GM21786 (cell line): ENCODE results near the gene KCTD1.
"Not testable (repeated sequence)": the region's sequence is repeated elsewhere in the genome, so short reads cannot be mapped to it uniquely, and the experiment has no call there.

Experiments
- ATAC-seq: cut with Tn5 transposase; IDR thresholded peaks from one replicate; pipeline ENCODE4 v1.9.1; 2021; ENCODE audit not compliant: unreplicated experiment

Gene KCTD1

DNA sequence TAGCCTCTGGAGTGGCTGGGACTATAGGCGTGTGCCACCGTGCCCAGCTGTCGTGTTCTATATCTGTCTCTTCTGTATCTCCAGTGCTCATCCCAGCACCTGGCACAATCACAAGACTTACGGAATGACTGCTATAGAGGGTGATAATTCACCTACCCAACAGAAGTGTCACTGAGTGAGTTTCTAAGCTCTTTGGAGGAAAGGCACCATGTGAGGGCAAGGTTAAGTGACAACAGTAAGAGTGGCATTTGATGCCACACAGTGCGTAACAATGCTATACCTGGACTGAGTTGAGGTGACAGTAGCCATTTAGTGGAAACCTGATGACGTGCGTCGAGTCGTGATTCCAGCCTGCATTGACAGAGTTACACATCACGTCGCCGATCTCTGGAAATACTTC is 89.0 kb downstream of the KCTD1 start:
- no peak for ATAC-seq

DNA sequence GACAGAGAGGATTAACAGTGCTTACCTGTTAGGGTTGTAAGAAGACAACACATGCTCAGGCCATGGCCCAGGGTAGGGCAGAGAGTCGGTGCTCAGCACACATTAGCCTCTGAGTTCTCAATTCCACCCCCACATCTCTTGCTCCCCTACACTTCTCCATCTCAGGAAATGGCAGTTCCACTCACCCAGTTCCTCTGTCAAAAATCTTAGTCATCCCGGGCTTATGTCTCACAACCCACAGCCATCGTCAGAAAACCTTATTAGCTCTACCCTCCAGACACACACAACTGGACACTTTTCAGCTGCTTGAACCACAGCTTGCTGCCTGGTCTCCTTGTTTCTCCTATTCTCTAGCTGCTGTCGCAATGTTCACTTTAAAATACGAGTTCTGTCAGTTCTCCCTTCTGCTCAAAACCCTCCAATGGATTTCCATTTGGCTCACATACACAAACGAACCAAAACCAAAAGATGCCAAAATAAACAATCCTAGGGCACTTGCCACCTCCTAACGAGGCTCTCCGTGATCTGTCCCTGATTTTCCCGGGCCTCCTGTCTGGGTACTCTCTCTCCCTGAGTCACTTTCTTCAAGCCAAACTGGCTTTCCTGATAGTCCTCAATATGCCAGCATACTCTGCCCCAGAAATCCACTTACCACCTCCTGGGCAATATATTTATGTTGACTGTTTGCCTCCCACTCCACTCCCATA is 89.7 kb downstream of the KCTD1 start:
- ATAC-seq = peak; percentile 43

DNA sequence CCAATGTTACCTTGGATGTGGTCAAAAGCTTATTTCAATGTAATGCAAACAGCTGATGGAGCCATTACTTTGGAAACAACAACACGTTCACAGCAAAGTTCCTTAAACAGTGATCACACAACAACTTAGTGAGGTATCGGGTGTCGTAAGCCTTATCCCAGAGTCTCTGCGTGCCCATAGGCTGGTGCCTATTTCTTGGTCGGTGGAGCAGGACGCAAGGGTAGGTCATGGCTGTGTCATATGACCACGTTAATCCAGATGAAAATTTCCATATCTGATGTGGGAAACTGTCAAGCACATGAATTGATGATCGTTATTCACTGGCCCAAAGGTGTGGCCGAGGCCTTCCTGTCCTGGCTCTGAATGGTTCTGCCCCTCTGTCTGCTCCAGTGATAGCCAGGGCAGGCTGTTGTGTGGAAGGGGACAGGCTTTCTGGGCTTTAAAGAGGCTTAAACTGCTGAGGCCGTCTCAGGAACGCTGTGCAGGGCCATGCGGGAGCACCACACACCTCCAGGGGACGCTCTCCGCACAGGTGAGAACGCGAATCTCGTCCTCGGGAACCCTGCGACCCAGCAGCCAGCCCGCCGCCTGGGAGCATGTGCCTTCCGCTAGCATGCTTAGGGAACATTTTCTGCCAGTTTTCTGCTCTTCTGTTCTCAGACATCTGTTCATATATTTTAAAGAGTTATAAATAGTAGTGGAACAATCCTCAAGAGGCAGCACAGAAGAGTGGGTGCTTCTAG is 90.6 kb downstream of the KCTD1 start:
- no peak for ATAC-seq

DNA sequence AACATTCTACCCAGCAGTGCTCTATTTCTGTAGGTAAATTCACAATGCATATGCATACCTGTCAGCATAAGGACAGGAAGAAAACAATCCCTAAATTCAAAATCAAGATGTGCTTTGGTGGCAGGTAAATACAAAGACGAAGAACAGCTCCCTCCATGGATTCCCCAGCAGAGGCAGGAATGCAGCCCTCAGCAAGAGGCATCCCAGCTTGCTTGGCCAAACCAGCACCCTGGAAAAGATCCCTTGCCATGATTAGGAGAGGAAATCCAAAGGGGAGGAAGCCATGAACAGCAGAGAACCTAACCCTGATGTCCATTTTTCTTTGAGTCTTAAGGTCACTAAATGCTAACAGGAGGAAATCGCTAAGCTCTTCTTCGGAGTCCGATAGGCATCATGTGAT is 91.2 kb downstream of the KCTD1 start:
- no peak for ATAC-seq

DNA sequence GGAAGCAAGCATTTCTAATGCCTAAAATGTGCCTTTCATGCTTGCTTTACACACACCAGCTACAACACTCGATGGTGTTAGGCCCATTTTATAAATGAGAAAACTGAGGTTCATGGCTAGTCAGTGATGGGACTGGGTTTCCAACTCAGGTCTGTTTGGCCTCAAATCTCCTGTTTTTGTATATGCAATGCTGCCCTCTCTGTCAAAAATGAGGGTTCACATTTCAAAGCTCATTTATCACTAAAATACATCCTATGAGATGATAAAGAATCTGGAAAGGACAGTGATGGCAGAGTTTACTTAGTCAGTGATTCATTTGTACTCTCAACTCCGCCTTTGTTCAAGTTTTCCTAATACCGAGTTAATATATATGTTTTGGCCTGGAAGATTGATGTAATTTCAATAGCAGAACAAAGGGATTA is 92.3 kb downstream of the KCTD1 start:
- no peak for ATAC-seq

DNA sequence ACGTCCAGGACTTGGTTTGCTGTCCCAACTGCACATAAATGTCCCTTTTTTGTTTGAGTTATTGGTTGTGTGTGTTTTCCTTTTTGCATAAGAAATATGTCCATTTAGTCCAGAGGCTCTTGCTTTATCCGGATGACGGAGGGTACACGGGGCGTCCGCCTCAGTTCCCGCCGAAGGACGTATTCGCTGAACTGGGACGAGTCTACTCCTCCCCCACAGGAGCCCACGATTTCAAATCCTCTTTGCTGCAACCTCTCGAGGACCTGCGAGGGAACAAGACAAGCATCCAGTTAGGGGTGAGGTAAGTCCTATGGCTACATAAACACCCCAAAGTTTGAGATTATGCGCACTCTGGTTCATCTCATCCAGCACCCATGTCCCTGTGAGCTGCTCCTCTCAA is 92.7 kb downstream of the KCTD1 start:
- ATAC-seq = no peak

DNA sequence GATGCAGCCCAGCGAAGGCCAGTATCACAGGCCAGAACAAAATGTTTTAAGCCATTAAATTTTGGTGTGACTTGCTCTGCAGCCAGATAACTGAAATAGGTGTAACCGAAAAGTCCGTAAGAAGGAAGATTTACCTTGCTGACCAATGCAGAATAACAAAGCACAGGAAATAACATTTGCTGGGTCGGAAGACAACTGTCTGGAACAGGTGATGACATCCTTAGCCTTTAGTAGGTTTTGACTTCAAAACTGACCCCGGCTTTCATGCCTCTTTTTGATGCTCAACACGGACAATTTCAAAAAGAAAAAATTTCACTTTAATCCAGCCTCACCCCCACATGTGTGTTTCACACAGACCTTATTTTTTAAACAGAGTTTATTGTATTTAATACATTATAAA is 93.7 kb downstream of the KCTD1 start:
- no peak for ATAC-seq

DNA sequence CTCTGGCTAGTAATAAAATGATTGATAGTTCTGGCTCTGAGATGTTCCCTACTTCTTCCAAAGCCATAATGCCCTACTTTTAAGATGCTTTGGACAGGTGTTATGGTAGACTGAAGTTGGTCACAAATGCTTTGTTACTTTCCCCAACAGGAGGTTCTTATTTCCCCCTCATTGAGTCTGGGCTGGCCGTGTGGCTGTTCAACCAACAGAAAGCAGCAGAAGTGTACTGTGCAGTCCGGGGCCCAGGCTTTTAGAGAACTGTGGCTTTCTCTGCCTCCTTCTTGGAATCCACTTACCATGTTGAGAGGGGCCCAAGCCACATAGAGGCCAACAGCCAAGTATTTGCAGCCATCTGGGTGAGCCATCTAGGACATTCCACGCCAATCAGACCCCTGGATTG is 94.2 kb downstream of the KCTD1 start:
- no peak for ATAC-seq

DNA sequence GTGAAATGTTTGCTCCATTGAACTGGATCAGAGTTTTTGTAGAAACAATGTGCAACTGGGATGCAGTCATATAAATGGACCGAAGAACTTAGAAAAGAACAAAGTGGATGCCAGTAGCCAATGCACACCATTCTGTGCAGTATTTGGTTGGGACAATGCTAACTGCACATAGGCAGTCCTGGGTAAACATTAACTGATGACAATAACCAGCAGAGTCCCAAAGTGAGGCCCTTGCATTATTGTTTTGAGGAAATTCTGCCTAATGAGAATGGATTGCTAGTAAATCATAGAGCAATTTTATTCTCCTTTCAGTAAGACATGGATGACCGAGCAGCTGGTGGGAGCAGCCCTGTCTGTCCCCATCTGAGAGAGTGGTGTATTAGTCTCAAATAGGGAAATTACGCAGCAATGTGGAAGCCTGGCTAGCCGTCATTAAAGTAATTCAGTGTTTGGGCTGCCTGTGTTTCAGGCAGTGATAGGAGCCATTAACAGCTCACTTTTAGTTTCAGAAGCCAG is 94.9 kb downstream of the KCTD1 start:
- ATAC-seq = peak; percentile 67

DNA sequence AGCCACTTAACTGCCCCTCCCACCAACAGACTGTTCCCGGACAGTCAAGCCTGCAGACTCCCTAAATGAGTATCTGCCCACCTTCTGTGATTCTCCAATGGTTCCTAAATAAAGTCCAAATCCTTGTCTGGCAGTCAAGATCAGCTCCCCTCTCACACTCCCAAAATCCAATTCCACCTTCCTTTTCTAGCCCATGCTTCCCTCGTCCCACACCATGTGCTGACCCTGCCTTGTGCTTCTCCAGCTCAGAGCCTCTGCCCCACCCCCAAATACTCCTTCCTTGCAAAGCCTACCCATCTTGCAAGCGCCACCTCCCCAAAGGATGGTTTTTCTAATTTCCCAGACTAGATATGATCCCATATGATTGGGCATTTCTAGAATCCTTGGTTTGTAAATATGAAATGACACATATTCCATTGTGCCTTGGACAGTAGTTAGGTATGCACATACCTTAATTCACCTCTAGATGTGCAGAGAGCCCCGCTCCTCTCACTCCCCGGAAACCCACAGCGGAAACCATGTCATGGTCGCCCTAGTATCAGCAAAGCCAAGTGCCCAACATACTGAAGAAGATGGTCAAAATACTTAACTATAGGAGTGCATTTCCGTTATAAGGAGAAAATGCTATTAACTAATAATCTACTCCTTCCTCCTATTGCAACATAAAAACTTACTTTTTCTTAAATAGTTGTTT is 97.2 kb downstream of the KCTD1 start:
- no peak for ATAC-seq

DNA sequence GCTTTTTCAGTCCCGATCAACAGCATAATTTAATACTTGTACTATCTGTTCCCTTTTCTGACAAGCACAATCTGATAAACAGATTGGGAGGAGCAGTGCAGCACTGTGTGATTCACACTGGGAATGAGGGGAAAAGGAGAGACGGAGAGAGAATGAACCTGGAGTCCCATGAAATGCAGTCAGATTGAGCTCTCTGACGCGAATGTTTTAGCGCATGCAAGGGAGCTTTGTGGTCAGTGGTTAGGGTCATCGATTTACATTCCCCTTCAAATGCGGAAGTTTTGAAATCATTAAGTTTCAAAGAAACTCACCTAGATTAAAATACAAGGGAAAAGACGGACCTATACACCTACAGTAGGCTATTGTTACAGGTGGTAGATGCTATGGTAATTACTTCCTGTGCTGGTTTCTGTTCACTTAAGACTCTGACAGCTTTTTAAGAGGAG is 99.6 kb downstream of the KCTD1 start:
- peak; percentile 50 for ATAC-seq

DNA sequence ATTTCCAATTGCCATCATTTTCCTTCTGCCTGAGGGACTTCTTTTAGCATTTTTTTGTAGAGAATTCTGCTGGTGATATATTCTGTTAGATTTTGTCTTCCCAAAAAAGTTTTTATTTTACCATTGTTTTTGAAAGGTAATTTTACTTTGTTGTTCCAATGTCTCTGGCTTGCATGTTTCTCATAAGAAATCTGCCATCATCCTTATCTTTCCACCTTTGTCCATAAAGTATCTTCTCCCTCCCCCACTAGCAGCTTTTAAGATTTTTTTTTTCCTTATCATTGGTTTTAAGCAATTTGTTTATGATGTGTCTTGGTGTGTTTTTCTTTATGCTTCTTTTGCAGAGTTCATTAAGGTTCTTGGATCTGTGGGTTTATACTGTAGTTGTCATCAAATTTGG is 104.5 kb downstream of the KCTD1 start:
- no peak for ATAC-seq

DNA sequence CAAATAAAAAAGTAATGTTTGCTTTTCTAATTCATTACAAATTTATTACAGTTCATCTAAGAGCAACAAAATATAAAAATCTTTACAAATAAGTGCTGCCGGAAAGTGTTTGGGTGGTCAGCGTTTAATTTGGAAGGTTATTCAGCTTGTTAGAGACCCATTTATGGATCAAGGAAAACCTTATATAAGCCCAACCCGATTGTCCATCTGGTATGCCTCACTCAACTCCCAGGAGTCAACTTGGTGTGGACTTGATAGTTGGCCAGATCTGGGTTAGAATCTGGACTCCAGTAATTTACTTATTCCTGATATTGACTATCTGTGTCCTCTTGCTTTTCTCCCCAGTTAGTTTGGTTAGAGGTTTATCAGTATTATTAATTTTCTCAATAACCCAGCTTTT is 106.2 kb downstream of the KCTD1 start:
- no peak for ATAC-seq

DNA sequence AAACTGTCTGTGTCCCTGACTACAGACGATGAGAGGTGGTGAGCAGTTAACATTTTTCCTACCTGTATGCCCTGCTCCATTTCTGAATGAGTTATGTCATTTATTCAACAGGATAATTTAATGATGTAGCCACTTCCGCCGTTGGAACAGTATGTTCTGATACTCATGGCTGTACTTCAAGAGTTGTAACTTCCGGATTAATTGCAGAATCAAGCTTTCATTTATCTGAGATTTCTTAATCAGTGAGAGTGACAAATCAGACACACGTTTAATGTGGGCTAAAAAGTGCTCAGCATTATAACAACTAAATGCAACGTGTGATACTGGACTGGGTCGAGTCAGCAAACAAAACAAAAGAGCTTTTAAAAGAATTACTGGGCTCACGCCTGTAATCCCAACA is 107.7 kb downstream of the KCTD1 start:
- ATAC-seq = no peak

DNA sequence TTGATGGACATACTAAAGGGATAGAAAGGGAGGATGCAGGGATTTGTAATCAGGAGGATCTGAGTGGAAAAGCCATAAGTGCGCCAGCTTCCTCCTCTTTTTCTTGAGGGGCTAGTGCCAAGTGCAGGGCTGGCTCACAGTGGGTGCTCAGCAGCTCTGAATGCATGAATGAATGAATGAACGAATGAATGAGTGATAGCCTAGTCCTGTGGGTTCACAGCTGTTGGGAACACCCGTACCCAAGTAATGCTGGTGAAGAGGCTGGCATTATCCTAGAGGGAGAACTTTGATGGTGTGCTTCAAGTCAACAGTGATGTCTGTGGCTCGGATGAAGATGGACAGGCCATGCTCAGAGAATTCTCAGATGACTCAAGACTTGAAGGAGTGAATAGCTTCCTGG is 108.8 kb downstream of the KCTD1 start:
- ATAC-seq = no peak

DNA sequence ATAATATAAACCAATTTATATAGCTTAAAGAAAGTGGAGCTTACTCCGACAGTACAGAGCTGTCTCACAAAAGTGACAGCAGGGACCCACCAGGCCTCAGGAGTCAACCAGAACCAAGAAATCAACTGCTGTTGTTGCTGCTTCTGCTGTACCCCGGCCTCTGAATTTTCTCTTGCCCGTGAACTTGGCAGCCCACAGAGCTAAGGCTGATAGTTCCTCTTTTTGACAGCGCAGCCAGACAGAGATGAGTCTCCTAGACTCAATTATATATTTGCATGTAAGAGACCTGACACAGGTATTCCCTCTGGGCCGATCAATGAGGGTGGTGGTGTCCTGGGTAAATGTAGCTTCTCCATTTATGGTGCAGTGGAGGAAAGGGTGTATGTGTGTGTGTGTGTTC is 109.4 kb downstream of the KCTD1 start:
- peak; percentile 99 for ATAC-seq

DNA sequence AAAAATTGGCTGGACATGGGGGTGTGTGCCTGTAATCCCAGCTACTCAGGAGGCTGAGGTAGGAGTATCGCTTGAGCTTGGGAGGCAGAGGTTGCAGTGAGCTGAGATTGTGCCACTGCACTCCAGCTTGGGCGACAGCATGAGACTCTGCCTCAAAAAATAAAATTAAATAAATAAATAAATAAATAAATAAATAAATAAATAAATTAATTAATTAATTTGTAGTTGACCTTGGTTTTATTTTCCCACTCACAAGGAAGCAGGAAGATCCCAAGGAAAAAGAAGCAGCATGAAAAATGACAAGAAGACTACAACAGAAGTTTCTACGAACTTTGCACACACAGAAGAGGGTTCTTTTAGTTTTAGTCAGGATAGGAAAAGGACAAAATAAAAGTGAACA is 110.7 kb downstream of the KCTD1 start:
- ATAC-seq = not testable (repeated sequence)

DNA sequence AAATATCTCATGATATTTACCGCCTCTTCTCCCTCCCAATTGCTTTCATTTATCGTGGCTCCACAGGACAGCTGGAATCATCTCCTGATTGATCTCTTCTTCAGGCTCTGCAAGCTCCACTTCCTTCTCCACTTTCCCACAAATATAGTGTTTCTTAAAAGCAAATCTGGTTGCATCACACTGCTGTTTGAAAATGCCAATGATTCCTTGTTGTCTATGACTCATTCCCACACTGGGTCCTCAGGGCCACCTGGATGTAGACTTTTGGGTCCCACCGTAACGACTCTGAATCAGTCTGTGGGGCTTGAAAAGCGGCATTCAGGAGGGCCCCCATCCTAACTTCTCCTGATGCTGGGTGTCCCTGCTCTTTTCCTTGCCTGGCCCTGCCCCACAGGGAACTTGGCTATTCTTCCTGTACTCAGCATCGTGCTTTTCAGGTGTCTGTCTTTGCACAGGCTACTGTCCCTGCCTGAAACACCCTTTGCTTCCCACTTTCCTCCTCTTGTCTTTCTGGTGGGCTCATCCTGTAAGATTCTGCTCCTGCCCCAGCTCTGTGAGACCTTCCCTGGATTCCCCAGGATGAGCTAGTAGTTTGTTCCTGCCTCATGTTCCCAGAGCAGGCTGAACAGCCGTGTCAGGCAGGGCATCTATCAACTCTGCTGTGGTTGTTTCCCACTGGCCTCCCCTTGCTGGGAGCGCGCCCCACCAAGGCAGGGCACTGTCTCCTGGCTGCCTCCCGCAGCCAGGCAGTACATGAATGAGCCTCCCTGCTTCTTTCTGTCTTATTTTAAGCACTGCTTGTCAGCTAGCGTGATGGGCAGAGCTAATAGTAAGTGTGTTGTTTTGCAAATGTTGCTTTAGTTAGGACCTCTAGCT is 111.9 kb downstream of the KCTD1 start:
- no peak for ATAC-seq

DNA sequence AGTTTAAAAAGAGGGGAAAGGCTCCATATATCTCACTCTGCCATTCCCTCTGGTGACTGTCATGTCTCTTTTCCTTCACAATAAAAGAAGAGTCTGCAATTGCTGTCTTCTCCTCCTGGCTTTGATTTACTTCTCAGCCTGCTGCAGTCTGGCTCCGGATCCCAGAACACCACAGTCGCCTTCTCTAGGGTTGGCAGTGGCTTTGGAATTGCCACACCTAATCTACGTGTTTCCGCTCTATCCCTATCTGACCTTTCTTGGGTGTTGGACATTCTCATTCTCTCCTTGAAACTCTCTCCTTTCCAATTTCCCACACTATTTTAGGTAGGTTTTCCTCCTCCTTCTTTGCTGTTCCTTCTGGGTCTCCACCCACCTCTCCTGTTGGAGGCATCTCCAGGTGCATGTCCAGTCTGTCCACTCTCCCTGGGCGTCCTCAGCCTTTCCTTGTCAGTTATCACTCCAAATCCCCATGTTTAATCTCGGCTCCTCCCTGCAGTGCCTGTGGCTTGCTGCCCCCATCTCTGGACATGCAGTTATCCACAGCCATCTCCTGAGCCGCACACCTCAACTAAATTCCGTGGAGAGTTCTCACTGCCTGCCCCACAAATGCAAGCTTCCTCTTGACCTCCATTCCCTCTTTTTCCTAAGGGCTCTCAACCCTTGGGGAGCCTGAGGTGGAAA is 112.8 kb downstream of the KCTD1 start:
- no peak for ATAC-seq

DNA sequence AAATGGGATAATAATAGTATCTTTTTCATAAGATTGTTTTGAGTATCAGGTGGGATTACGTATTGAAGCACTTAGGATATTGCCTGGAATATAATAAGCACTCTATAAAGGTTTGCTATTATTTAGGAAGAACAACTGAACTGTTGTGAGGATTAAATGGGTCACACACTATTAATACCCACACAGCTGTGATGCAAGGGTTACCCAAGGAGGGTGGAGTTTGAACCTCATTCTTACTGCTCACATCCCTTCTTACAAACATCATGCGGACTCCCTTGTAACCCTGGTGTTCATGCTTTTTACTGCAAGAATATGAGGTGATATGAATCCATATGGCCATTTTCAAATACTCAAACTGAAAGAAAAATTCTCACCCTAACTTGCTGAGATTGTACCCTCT is 113.5 kb downstream of the KCTD1 start:
- ATAC-seq = no peak
